Muscle layer of colon (tissue), 2 donors: ENCODE measurements around the gene ERAL1.
"Not testable (repeated sequence)": the region's sequence is repeated elsewhere in the genome, so short reads cannot be mapped to it uniquely, and the experiment has no call there.

Source experiments
- H3K27ac ChIP-seq: one replicate; pipeline ENCODE4 v1.7.0; 2013; ENCODE audit warnings: low read depth, mild to moderate bottlenecking, low read length, moderate library complexity
- H3K27me3 ChIP-seq, 2 donors: one replicate each; pipeline ENCODE4 v1.7.0; 2013; ENCODE audit warnings: low read length in 2 of 2, mild to moderate bottlenecking in 2 of 2; ENCODE audit not compliant: insufficient read depth in 2 of 2, control insufficient read depth in 1 of 2
- H3K36me3 ChIP-seq: one replicate; pipeline ENCODE4 v1.7.0; 2013; ENCODE audit warnings: mild to moderate bottlenecking, low read length; ENCODE audit not compliant: insufficient read depth
- H3K4me1 ChIP-seq: one replicate; pipeline ENCODE4 v1.7.0; 2013; ENCODE audit warnings: mild to moderate bottlenecking, low read length; ENCODE audit not compliant: insufficient read depth
- H3K4me3 ChIP-seq, 2 donors: one replicate each; pipeline ENCODE4 v1.7.0; 2013; ENCODE audit warnings: low read length in 2 of 2, low read depth in 1 of 2, mild to moderate bottlenecking in 1 of 2, moderate library complexity in 1 of 2
- H3K9ac ChIP-seq: one replicate; pipeline ENCODE4 v1.7.0; 2013; ENCODE audit warnings: low read length
- H3K9me3 ChIP-seq: one replicate; pipeline ENCODE4 v1.7.0; 2013; ENCODE audit warnings: mild to moderate bottlenecking, low read length
- donor health status: abdominal sarcoma.
- donor health status: Adenocarcinoma of cecum.

The ERAL1 gene

DNA sequence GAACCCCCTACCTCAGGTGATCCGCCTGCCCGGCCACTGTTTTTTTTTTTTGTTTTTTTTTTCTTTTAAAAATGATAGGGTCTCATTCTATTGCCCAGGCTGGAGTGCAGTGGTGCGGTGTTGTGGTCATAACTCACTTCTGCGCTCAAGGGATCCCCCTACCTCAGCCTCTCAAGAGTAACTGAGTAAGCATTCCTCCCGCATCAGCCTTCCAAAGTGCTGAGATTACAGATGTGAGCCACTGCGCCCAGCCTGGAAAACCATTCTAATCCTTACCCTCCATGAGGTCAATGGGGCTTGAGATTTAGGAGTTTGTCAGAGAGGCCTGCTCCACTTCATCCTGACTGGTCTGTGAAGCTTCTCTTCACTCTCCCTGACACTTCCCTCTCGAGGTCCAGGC is 12.5 kb downstream of the ERAL1 start:
- no peak overlapping the region for H3K4me3 ChIP-seq

DNA sequence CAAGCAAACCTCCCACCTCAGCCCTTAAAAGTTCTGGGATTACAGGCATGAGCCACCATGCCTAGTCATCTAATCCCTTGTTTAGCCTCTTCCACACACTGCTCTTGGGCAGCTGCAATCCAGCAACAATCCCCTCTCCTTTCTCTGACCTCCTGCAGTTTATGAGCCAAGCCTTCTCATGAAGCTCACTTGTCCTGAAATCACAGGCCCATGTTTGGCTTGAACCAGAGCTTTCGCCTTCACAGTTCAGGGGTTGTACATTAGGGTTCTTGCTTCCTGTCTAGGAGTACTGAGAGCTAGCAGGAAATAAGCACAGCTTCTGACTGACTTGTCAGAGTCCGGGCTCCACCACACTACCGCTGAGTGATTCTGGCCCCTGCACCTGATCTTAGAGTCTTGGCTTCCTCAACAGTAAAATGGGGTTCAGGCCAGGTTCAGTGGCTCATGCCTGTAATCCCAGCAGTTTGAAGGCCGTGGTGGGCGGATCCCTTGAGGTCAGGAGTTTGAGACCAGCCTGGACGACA is 16.3 kb downstream of the ERAL1 start:
- no peaks in the 10 kb centered on the region for H3K36me3 ChIP-seq
- no peak overlapping the region for H3K4me3 ChIP-seq
- no peaks in the 10 kb centered on the region for H3K9me3 ChIP-seq
- H3K27ac ChIP-seq = no peak overlapping the region
- H3K9ac ChIP-seq = no peak overlapping the region
- H3K4me1 ChIP-seq = no peaks in the 10 kb centered on the region
- no peaks in the 10 kb centered on the region for H3K27me3 ChIP-seq

More for the DNA sequence above, 12.5 kb downstream of the ERAL1 start:
- H3K4me1 ChIP-seq = no peaks in the 10 kb centered on the region
- H3K36me3 ChIP-seq = no peaks in the 10 kb centered on the region
- no peak overlapping the region for H3K9ac ChIP-seq
- H3K27ac ChIP-seq = no peak overlapping the region
- H3K9me3 ChIP-seq = no peaks in the 10 kb centered on the region
- H3K27me3 ChIP-seq = no peaks in the 10 kb centered on the region

DNA sequence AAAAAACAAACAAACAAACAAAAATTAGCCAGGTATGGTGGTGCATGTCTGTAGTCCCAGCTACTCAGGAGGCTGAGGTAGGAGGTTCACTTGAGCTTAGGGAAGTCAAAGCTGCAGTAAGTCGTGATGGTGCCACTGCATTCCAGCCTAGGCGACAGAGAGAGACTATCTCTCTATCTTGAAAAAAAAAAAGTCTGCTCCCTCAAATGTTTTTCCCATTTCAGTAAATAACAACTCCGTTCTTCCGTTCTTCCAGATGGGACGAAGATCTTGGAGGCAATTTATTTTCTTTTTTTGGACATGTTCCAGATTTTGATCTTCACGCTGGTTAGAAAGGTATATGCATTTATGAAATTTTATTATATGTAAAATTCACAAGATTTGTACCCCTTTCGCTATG is 19.0 kb downstream of the ERAL1 start:
- H3K4me1 ChIP-seq = no peaks in the 10 kb centered on the region
- no peak overlapping the region for H3K9ac ChIP-seq
- no peak overlapping the region for H3K27ac ChIP-seq
- H3K4me3 ChIP-seq = no peak overlapping the region
- H3K27me3 ChIP-seq = no peaks in the 10 kb centered on the region
- H3K36me3 ChIP-seq = peaks cover 8% of the 10 kb centered on the region
- no peaks in the 10 kb centered on the region for H3K9me3 ChIP-seq

DNA sequence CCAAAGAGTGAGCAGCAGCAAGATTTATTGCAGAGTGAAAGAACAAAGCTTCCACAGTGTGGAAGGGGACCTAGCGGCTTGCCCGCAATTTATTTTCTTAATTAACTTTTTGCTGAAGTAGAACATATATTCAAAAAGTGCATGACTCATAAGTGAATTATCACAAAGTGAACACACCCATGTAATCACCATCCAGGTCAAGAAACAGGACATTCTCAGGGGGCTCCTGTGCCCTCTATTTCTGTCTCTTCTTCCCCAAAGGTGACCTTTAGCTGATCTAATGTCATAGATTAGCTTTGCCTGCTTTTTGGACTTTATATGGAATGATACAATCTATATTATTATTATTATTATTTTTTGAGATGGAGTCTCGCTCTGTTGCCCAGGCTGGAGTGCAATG is 19.9 kb downstream of the ERAL1 start:
- Histone ChIP-seq H3K9ac (no peak overlapping the region), H3K4me1 (no peaks in the 10 kb centered on the region), H3K27me3 (no peaks in the 10 kb centered on the region), H3K36me3 (peaks cover 17% of the 10 kb centered on the region), H3K9me3 (no peaks in the 10 kb centered on the region), H3K27ac (no peak overlapping the region), H3K4me3 (no peak overlapping the region)

DNA sequence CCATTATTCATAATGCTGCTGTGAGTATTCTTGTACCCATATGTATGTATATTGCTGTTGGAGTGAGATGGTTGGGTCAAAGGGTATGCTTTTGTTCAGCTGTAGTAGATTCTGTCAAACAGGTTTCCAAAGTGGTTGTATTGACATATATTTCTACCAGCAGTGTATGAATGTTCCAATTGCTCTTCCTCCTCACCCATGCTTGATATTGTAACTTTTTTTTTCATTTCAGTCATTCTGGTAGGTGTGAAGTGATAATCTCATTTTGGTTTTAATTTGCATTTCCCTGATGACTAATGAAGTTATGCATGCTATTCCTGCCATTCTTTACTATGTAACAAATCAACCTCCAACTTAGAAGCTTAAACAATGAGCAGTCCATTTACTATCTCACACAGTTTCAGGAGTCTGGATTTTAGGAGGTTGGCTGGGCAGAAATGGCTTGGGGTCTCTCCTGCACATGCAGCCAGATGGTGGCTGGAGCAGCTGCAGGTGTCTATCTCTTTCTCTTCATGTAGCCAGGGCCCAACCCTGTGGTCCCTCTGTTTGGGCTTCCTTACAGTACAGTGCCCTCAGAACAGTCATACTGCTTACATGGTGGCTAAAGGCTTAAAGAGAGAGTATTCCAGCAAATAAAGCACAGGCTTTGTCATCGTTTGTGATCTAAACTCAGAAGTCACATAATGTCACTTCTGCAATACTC is 21.2 kb downstream of the ERAL1 start:
- H3K36me3 ChIP-seq = peaks cover 29% of the 10 kb centered on the region
- H3K27me3 ChIP-seq = no peaks in the 10 kb centered on the region
- H3K4me3 ChIP-seq = no peak overlapping the region
- H3K4me1 ChIP-seq = no peaks in the 10 kb centered on the region
- H3K9me3 ChIP-seq = no peaks in the 10 kb centered on the region
- H3K9ac ChIP-seq = no peak overlapping the region
- no peak overlapping the region for H3K27ac ChIP-seq

DNA sequence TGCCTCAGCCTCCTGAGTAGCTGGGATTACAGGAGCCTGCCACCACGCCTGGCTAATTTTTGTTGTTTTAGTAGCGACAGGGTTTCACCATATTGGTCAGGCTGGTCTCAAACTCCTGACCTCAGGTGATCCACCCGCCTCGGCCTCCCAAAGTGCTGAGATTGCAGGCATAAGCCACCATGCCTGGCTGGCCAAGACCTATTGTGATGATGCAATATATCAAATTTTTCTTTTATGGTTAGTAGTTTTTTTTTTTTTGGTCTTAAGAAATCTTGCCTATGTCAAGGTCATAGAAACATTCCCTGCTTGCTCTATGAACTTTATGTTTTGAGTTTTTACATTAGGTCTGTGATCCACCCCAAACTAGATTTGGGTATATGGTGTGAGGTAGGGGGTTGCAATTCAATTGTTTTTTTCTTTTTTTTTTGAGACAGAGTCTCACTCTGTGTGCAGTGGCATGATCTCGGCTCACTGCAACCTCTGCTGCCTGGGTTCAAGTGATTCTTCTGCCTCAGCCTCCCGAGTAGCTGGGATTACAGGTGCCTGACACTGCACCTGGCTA is 22.4 kb downstream of the ERAL1 start:
- not testable (repeated sequence) for H3K4me3 ChIP-seq, H3K4me1 ChIP-seq, H3K27ac ChIP-seq, H3K27me3 ChIP-seq, H3K9me3 ChIP-seq, H3K9ac ChIP-seq
- peaks cover 42% of the 10 kb centered on the region for H3K36me3 ChIP-seq

DNA sequence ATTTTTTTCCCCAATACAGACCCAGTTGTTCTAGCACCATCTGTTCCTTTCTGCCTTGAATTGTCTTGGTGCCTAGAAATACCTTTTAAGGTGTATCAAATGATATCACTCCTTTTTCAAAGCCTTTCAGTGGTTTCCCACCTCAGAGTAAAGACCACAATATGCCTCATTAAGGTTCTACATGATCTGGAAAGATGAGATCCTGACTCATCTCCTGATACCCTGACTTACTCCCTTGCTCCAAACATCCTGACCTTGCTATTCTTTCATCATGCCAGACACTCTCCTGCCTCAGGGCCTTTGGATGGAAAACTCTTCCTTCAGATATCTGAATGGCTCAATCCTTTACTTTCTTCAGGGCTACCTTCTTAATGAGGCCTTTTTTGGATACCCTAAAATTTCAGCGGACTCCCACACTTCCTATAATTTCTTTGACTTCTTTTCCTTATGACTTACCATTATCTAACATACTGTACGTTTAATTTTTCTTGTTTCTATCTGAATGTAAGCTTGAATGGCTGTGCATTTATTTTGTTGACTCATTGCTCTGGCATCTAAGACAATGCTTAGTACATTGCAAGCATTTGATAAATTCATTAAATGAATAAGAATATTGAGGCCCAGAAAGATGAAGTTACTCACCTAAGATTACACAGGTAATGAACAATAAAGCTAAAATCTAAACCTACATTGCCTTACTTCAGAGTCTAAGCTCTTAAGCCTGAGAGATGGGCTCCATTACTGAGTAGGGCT is 23.5 kb downstream of the ERAL1 start:
- Histone ChIP-seq H3K9ac (no peak overlapping the region), H3K36me3 (peaks cover 53% of the 10 kb centered on the region), H3K4me3 (no peak overlapping the region), H3K27ac (no peak overlapping the region), H3K4me1 (no peaks in the 10 kb centered on the region), H3K9me3 (no peaks in the 10 kb centered on the region), H3K27me3 (no peaks in the 10 kb centered on the region)

DNA sequence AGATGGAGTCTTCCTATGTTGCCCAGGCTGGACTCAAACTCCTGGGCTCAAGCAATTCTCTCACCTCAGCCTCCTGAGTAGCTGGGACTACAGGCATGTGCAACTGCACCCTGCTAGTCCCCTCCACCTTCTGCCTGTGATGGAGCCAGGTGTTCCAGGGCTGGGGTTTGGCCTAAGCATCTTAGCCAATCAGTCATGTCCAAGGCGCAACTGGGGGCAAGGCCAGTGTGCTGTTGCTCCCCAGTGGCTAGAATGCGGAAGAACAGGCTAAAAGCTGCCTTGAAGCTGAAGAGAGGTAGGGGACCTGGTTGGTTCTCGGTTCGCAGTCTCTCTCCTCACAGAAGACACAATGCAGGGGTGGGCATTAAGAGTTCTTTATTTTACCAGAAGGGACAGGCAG is 24.2 kb downstream of the ERAL1 start:
- no peak overlapping the region for H3K9ac ChIP-seq
- H3K27ac ChIP-seq = no peak overlapping the region
- no peak overlapping the region for H3K4me3 ChIP-seq
- no peaks in the 10 kb centered on the region for H3K9me3 ChIP-seq
- no peaks in the 10 kb centered on the region for H3K27me3 ChIP-seq
- H3K4me1 ChIP-seq = no peaks in the 10 kb centered on the region
- peaks cover 54% of the 10 kb centered on the region for H3K36me3 ChIP-seq

DNA sequence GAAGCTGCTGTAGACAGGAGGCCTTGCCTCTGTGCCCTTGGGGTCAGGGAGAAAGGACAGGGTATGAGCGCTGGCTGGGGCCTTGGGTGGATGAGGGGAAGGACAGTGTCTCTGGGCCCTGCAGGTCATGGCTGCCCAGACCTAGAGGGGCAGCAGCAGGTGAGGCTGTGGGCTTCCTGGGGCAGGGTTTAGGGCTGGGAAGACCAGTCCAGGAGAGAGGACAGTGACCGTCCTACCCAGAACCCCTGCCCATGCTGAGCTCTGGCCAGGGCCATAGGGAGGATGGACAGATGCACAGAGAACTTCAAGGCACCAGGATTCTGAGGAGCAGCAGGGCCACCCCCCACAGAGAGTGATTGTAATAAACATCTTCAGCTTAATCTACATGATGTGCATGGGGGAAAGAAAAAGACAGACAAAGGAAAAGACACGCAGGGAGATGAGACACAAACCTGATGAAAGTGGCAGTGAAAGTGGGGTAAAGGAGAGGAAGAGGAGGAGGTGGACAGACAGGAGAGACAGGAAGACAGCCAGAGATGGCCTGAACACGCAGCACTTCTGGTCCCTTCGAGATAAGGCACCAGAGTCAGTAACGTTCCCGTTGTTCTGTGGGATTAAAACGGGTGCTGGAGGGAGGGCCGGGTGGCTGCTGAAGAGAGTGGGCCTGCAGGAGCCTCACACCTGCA is 25.2 kb downstream of the ERAL1 start:
- peaks cover 64% of the 10 kb centered on the region for H3K36me3 ChIP-seq
- H3K27ac ChIP-seq = no peak overlapping the region
- H3K9ac ChIP-seq = no peak overlapping the region
- H3K27me3 ChIP-seq = no peaks in the 10 kb centered on the region
- no peak overlapping the region for H3K4me3 ChIP-seq
- no peaks in the 10 kb centered on the region for H3K4me1 ChIP-seq
- H3K9me3 ChIP-seq = no peaks in the 10 kb centered on the region

DNA sequence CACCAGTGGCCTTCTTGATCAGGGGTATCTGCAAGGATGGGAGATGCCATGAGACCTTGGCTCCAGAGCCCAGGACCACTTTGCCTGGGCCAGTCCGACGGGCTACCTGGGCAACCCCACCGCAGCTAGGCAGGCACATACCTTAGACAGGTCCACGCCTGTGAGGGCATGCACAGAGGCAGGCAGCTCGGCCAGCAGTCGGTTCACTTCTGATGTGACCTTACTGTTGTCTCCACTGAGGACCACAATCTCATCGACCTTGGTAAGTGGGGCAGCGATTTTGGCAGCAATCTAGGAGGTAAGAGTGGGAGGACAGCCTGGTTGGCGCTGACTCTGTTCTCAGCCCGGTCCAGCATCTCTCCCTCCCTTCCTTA is 25.7 kb downstream of the ERAL1 start:
- Histone ChIP-seq H3K36me3 (peaks cover 69% of the 10 kb centered on the region), H3K9ac (no peak overlapping the region), H3K9me3 (no peaks in the 10 kb centered on the region), H3K27me3 (no peaks in the 10 kb centered on the region), H3K27ac (no peak overlapping the region), H3K4me3 (no peak overlapping the region), H3K4me1 (no peaks in the 10 kb centered on the region)

DNA sequence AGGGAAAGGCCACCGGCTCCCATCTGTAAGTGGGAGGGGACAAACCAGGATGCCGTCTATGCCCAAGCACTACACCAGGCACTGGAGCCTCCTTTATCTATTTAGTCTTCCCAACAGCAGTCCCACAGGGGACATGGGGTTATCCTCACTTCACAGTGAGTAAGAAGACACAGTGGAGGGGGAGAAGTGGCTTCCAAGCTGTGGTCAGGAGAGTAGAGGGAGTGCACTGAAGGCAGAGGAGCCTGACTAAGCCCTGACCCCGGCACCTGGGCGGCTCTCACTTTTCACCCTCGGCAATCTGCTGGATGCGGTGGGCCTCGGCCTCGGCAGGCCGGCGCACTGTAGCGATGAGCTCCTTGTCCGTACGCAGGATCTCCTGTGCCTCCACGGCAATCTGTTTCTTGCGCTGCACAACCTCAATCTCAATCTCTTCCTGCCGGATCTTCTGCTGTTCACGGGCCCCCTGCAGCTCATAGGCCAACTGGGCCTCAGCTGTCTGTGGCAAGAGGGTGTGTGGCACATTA is 26.8 kb downstream of the ERAL1 start:
- H3K27ac ChIP-seq = no peak overlapping the region
- H3K4me1 ChIP-seq = no peaks in the 10 kb centered on the region
- no peaks in the 10 kb centered on the region for H3K27me3 ChIP-seq
- H3K36me3 ChIP-seq = peaks cover 71% of the 10 kb centered on the region
- no peaks in the 10 kb centered on the region for H3K9me3 ChIP-seq
- no peak overlapping the region for H3K4me3 ChIP-seq
- H3K9ac ChIP-seq = no peak overlapping the region
